GM21576 (cell line): ENCODE data around the gene B3GNT7.
"Not testable (repeated sequence)": the region's sequence is repeated elsewhere in the genome, so short reads cannot be mapped to it uniquely, and the experiment has no call there.

ENCODE experiments used
- ATAC-seq: cut with Tn5 transposase; IDR thresholded peaks from one replicate; pipeline ENCODE4 v1.9.1; 2021; ENCODE audit warnings: mild to moderate bottlenecking, moderate library complexity; ENCODE audit not compliant: unreplicated experiment

B3GNT7 gene

DNA sequence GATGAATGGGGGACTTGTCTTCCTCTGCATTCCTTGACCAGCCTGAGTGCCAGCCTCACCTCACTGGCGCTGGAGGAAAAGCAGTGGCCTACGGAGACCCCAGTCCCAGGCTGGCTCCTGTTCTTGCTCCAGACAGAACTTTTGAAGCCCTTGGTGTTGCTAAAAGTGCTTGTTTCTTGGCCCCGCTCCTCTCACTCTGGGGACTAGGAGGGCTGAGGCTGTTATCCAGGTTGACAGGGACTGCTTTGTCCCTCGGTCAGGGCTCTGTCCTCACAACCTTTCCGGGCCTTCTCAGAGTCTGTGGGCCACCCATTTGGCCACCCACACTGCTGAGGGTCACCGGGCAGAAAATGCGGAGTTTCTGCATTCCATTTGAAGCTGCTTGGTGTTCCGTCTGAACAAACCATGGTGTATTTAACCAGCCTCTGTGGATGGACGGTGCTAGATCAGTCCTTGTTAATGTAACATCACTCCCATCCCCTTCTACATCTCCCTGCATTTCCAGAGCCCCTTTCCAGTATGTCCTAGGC is 25.6 kb downstream of the B3GNT7 start:
- ATAC-seq, result no peak

DNA sequence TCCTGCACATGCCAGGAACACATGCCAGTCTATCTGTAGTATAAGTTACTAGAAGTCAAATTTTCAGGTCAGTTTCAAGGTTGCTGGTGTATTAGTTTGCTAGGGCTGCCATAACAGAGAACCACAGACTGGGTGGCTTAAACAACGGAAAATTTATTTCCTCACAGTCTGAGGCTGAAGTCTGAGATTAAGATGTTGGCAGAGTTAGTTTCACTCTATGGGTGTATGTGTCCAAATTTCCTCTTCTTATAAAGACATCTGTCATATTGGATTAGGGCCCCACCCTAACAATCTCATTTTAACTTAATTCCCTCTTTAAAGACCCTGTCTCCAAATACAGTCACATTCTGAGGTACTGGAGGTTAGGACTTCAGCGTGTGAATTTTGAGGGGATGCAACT is 26.5 kb downstream of the B3GNT7 start:
- no peak for ATAC-seq

DNA sequence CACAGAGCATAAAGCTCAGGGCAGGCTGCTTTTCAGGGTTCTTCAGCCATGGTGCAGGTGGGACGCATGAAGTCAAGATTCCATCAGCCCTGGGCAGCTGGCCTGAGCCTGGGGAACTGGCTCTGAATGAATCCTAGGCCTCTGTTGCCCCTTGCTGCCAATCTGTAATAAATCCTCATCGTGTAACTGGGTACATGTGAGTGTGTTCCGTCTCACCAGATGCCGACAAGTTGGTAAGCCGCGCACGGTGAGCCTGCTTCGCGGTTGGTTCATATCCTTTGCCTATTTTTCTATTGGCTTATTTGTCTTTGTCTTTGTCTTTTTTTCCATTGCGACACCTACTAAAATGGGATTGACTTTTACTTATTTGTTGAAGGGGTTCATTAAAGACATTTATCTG is 27.7 kb downstream of the B3GNT7 start:
- no peak for ATAC-seq

DNA sequence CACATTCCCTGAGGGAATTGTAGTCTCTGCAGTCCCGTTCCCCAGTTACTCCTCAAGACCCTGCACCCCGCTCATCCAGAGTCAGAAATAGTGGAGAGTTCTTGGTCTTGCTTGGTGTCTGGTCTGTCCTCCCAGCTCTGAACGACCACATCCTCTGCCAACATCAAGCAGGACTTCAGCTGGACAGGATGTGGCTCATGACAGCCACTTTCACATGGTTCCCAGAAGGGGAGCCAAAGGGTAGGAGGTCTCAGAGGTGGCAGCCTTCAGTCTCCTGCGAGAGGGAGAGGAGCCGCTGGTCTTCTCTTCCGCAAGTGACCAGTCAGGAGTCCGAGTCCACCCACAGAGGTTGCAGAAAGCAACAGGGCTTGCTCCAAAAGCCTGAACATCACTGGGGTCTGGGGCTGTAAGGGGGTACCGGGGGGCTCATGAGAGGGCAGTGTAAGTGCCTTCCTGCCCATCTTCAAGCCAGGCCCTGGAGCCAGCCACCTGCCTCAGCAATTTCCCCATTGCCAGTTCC is 29.8 kb downstream of the B3GNT7 start:
- ATAC-seq, result no peak

DNA sequence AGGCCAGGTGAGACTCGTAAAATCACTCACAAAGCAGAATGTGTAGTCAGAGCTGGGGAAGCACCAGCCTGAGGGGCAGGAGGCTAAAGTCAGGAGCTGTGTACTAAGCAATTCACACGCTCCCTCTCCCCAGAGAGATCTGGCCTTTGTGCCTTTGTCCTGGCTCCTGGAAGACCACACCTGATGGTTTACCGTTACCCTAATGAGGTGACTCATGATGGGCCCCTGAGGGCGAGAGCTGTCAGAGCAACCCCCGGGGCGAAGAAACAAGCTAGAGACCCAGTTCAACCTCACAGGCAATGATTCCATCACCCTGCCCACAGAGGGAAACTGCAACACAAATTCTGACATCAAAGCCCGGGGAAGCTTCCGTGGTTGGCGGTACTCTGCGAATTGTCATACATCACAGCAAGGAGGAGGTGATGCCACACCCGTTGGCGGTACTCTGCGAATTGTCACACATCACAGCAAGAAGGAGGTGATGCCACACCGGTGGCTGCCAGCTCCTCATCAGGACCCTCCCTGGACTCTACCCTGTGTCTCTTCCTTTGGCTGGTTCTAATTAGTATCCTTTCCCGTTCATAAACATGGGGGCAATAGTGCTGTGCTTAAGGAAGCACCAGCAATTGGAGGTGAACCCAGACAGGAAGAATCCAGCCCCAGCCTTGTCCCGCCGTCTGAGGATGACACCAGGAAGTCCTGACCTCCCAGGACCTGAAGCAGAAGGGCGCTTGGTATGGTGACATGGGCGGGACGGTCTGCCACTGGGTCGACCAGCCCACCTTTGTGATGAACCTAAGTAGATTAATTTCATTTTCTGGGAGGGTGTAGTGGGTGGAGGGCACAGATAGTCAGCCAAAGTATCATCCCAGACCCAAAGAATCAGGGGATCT is 30.5 kb downstream of the B3GNT7 start:
- ATAC-seq, result no peak

DNA sequence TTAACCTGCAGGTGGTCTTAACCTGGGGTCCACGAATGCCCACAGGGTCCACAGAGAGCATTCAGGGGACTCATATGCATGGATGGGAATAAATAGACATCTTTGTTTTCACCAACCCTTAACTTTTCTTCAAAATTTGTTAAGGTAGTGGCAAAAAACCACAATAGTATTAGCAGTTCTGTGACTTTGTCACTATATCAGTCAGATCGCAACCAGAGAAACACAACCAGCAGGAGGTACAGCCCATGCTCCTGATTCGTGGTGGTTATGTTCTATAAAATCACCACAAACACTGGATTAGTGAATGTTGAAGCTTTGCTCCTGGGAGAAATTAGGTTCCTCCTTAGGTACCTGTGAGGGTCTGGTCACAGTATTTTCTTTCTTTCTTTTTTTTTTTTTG is 31.6 kb downstream of the B3GNT7 start:
- no peak for ATAC-seq

DNA sequence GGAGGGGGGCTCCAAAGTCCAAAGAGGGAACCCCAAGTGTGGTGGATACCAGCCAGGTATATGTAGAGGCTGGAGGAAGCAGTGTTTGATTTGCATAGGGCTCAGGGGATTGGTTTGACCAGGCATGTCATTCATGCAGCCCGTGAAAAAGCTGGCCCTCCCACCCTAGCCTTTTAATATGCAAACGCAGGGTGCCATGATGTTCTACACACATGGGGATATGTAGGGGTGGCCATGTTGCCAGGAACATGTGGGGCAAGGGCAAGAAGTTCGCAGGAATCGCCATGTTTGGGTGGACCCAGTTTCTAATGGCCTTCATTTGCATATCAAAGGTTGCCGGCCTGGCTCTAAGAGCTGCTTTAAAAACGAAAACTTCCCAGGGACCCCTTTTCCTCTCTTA is 33.6 kb downstream of the B3GNT7 start:
- no peak for ATAC-seq

DNA sequence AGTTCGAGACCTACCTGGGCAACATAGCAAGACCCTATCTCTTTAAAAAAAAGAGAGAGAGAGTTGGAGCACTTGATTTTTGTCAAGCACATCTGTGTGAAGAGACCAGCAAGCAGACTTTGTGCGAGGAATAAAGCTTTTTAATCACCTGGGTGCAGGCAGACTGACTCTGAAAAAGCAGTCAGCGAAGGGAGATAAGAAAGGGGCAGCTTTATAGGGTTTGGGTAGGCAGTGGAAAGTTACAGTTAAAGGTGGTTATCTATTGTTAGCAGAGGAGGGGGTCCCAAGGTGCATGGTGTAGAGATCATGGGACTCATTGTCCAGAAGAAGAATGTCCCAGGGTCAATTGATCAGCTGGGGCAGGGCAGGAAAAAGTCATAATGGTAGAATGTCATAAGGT is 34.4 kb downstream of the B3GNT7 start:
- ATAC-seq, result no peak

DNA sequence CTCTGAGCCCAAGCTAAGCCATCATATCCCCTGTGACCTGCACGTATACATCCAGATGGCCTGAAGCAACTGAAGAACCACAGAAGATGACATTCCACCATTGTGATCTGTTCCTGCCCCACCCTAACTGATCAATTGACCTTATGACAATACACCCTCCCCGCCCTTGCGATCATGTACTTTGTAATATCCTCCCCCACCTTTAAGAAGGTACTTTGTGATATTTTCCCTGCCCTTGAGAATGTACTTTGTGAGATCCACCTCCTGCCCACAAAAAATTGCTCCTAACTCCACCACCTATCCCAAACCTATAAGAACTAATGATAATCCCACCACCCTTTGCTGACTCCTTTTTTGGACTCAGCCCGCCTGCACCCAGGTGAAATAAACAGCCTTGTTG is 34.9 kb downstream of the B3GNT7 start:
- ATAC-seq, result not testable (repeated sequence)

DNA sequence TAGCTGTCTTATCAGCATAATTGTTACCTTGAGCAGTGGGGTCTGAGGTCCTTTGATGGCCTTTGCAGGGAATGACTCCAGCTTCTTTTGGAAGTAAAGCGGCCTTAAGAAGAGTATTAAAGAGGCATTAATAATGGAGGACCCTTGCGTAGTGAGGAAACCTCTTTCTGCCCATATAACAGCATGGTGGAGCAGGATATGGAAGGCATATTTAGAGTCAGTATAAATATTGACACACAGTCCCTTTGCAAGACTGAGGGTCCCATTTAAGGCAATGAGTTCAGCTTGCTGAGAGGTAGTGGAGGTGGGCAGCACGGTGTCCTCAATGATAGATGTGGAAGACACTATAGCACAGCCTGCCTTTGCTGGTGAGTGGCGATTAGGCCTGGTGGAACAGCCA is 36.1 kb downstream of the B3GNT7 start:
- ATAC-seq, result no peak

DNA sequence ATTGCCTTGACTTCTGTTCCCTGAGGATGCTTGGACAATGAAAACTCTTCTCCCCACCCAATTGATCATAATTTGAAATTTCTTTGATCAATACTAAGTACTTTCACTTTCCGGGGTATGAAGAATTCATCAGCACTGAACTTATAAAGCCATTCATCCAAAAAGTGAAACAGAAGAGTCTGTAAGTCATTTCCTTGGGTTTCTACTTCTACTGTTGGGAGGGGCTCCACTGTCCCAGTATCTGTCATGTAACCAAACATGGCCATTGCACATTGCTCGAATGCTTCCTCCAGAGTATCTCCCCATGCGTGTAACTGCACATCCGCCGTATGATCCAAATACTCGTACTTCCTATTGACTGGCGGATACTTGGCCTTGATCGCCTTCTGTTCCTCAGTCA is 38.5 kb downstream of the B3GNT7 start:
- ATAC-seq, result no peak

DNA sequence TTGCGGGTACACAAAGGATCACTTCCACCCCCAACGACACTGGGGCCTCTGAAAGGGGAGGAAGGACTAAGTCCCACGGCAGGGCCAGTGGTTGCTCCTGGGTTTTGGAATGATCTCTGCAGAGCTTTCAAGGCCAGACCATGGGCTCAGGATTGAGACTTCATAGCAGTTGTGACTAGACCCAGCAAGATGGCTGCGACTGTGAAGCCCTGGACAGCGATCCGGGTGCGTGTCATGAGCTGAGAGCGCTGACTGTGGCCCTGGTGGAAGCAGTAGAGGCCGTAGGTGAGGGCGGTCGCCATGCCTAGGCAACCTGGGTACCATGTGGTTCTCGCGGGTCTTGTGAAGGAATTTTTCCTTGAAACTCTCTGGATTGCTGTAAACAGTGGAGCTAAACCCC is 41.4 kb downstream of the B3GNT7 start:
- no peak for ATAC-seq

DNA sequence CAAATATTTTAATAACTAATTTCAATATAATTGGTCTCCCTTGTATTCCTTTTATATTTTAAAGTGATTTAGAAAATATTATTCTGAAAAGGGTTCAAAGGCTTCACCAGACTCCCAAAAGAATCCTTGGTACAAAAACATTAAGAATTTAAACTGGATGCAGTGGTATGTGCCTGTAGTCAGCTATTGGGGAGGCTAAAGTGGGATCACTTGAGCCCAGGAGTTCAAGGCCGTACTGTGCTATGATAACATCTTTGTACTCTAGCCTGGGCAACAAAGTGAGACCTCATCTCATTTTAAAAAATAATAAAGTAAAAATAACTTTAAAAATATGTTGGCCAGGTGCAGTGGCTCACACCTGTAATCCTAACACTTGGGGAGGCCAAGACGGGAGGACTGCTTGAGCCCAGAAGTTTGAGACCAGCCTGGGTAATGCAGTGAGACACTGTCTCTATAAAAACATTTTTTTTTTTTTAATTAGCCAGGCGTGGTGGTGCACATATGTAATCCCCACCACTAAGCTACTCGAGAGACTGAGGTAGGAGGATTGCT is 54.1 kb downstream of the B3GNT7 start:
- ATAC-seq, result no peak

DNA sequence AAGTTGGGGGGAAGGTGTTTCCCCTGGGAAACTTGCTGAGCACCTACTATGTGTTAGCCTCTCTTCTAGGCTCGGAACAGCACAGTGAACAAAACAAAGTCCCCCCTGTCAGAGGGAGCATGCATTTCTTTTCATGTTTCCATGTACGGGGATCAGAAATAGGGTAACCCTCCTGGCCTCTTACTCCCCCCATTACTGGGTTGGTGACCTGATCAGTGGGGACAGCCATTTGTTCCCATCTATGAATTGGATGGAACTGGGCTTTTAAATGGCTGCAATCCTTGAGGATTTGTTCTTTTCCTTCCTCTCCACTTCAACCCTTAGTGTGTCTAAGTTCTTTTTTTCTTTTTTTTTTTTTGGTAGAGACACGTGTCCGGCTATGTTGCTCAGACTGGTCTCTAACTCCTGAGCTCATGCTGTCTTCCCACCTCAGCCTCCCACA is 55.1 kb downstream of the B3GNT7 start:
- no peak for ATAC-seq
